ENCODE results near the gene ZNF277. TPM values are rescaled to one million over a fixed set of nuclear protein-coding genes. Genes with fewer than 3 reads are reported as not detected.

Gene ZNF277
- total RNA-seq, 4 donors from 2014 or later, result 16.5 to 25.8 (median 19.1) TPM

DNA sequence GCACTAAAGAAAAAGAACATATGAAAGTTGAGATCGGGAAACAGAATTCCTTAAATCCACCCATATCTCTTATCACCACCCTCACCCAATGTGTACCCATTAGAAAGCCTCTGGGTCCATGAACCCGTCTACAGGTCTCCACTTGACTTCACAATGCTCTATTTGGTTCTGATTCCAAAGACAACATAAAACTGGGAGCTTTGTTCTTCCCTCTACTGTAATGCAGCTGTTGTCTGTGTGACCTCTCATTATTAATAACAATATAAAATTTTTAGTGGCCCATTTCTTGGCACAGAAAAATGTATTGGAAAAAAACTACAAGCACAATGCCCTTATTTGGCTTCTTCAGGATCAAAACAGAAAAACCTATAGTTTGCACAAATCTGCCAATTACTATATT, 30.3 kb upstream of the ZNF277 start:
- no peak overlapping the region for H3K27ac ChIP-seq
- no peak for DNase-seq (ENCODE audit: low spot score in 2 of 2)
- H3K4me3 ChIP-seq, result no peak overlapping the region
- peaks cover 0 to 12% (median 1%) of the 10 kb centered on the region in 4 donors for H3K4me1 ChIP-seq
- no peaks in the 10 kb centered on the region for H3K27me3 ChIP-seq
- 66 to 70% methylated on average over 2 of the region's 2 CpGs for WGBS, 2 donors
- TF ChIP-seq EP300 (IDR thresholded peaks at IDR 0.05), result no peak
- no peak for TF ChIP-seq POLR2A (IDR thresholded peaks at IDR 0.05)
- TF ChIP-seq, protein P1, sequence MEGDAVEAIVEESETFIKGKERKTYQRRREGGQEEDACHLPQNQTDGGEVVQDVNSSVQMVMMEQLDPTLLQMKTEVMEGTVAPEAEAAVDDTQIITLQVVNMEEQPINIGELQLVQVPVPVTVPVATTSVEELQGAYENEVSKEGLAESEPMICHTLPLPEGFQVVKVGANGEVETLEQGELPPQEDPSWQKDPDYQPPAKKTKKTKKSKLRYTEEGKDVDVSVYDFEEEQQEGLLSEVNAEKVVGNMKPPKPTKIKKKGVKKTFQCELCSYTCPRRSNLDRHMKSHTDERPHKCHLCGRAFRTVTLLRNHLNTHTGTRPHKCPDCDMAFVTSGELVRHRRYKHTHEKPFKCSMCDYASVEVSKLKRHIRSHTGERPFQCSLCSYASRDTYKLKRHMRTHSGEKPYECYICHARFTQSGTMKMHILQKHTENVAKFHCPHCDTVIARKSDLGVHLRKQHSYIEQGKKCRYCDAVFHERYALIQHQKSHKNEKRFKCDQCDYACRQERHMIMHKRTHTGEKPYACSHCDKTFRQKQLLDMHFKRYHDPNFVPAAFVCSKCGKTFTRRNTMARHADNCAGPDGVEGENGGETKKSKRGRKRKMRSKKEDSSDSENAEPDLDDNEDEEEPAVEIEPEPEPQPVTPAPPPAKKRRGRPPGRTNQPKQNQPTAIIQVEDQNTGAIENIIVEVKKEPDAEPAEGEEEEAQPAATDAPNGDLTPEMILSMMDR (IDR thresholded peaks at IDR 0.05), result no peak
- no peaks in the 10 kb centered on the region for H3K9me3 ChIP-seq
- peaks cover 0 to 5% (median 0%) of the 10 kb centered on the region in 3 donors for H3K36me3 ChIP-seq

DNA sequence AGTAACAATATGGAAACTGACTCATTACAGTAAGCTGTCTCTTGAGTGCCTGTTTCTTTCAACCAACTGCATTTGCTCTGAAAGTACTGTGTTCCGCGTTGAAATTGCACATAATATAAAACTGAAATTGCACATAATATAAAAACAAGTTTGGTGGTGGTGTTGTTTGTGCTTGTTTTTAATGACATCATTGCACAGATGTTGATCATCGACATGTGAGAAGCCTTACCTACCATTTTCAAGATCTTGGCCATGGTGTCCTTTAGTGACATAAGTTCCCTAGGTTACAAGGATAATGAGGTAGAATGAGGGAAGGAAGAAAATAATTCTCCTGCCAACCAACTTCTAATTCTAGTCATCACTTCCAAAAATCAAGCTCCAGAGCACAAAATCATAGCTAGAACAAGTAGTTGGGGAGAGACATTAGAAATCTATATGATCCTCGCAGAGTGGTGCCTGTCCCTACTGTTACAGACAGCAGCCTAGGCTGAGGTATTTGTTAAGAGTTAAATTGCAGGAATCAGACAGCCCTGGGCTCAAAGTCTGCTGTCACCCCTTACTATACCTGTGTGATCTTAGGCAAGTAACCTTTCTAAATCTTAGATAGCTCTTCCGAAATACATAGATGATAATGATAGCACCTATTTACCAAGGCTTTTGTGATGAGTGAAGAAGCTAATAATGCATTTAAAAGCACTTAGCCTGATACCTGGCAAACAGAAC, 29.6 kb upstream of the ZNF277 start:
- 87 to 91% methylated on average over 5 of the region's 5 CpGs for WGBS, 2 donors

DNA sequence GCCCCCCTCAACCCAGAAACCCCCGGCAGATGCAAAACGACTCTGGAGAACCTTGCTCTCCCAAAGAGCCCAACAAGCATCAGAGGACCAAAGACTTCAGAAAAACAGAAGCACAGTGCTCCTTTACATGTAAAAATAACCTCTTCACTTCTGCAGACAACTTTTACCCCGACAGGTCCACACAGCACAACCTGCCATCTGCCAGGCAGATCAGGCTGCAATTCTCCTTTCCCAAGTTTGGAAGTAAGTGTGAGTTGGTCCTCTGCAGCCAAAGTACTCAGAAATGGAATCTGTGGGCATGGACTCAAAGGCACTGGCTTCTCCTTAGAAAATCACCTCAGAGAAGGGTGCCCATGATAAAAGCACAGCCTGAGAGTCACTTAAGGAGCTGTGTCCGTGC, 26.3 kb upstream of the ZNF277 start:
- H3K36me3 ChIP-seq, result no peaks in the 10 kb centered on the region
- no peak overlapping the region for H3K27ac ChIP-seq
- H3K9me3 ChIP-seq, result no peaks in the 10 kb centered on the region
- no peak overlapping the region for H3K4me3 ChIP-seq
- DNase-seq (ENCODE audit: low spot score in 2 of 2), result no peak
- peaks cover 0 to 29% (median 3%) of the 10 kb centered on the region in 4 donors for H3K4me1 ChIP-seq
- TF ChIP-seq EP300 (IDR thresholded peaks at IDR 0.05) (no peak), POLR2A (IDR thresholded peaks at IDR 0.05) (no peak)
- TF ChIP-seq, protein P1 (IDR thresholded peaks at IDR 0.05), result no peak
- 75% methylated on average over 4 of the region's 4 CpGs for WGBS, 2 donors
- H3K27me3 ChIP-seq, result no peaks in the 10 kb centered on the region

More for the DNA sequence above, 29.6 kb upstream of the ZNF277 start:
- no peaks in the 10 kb centered on the region for H3K9me3 ChIP-seq
- no peaks in the 10 kb centered on the region for H3K36me3 ChIP-seq
- TF ChIP-seq POLR2A (IDR thresholded peaks at IDR 0.05) (no peak), EP300 (IDR thresholded peaks at IDR 0.05) (no peak)
- TF ChIP-seq, protein P1 (IDR thresholded peaks at IDR 0.05), result no peak
- DNase-seq (ENCODE audit: low spot score in 2 of 2), result no peak
- H3K27me3 ChIP-seq, result no peaks in the 10 kb centered on the region
- no peak overlapping the region for H3K27ac ChIP-seq
- H3K4me1 ChIP-seq, result peaks cover 0 to 12% (median 1%) of the 10 kb centered on the region in 4 donors
- H3K4me3 ChIP-seq, result no peak overlapping the region

DNA sequence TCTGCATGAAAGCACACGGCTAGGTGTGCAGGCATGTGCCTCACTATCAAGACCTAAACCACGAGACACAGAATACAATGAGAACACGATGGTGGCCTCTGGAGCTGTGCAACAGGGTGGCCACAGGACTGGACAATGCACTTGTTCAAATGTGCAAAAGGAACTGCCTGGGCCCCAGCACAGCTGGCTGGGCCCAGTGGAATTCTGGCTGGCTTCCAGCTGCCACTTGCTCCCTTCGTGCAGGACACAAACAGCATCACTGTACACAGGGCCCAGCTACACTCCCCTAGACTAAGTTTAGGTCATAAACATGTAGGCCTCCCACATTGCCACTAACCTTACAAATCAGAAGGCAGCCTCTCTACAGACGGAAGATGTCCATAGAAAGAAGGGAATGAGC, 23.7 kb upstream of the ZNF277 start:
- TF ChIP-seq EP300 (IDR thresholded peaks at IDR 0.05) (no peak), POLR2A (IDR thresholded peaks at IDR 0.05) (no peak)
- TF ChIP-seq, protein P1 (IDR thresholded peaks at IDR 0.05), result no peak
- Histone ChIP-seq H3K4me3 (no peak overlapping the region), H3K27me3 (no peaks in the 10 kb centered on the region), H3K9me3 (no peaks in the 10 kb centered on the region), H3K36me3 (no peaks in the 10 kb centered on the region), H3K27ac (no peak overlapping the region), H3K4me1 (peaks cover 0 to 36% (median 3%) of the 10 kb centered on the region in 4 donors)
- no peak for DNase-seq (ENCODE audit: low spot score in 2 of 2)
- WGBS, 2 donors, result 48 to 54% methylated on average over 5 of the region's 5 CpGs

DNA sequence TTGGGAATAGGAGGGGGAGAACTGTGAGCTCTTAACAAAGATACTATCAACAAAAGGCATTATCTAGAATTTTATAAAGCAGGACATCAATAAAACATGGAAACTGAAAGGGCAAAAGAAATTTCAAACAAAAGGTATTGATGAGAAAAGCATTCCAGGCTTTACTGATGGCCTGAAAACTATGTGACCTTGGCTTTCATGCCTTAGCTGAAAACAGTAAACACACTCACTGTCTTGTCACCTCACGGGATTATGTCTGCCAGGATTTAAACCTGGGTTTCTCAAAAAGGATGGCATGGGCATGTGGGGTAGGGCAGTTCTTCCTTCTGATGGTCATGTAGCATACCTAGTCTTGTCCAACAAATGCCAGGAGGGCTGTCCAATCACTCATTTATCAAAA, 23.2 kb upstream of the ZNF277 start:
- H3K4me3 ChIP-seq, result no peak overlapping the region
- H3K27me3 ChIP-seq, result no peaks in the 10 kb centered on the region
- TF ChIP-seq EP300 (IDR thresholded peaks at IDR 0.05) (no peak), POLR2A (IDR thresholded peaks at IDR 0.05) (no peak)
- TF ChIP-seq, protein P1 (IDR thresholded peaks at IDR 0.05), result no peak
- no peak overlapping the region for H3K27ac ChIP-seq
- H3K4me1 ChIP-seq, result peaks cover 0 to 36% (median 3%) of the 10 kb centered on the region in 4 donors
- no peaks in the 10 kb centered on the region for H3K9me3 ChIP-seq
- 87 to 96% methylated on average over 1 of the region's 1 CpG for WGBS, 2 donors
- no peak for DNase-seq (ENCODE audit: low spot score in 2 of 2)
- no peaks in the 10 kb centered on the region for H3K36me3 ChIP-seq

Measured in tibial nerve (tissue), 4 donors.